ENCODE measurements around the gene MTF1.

DNA sequence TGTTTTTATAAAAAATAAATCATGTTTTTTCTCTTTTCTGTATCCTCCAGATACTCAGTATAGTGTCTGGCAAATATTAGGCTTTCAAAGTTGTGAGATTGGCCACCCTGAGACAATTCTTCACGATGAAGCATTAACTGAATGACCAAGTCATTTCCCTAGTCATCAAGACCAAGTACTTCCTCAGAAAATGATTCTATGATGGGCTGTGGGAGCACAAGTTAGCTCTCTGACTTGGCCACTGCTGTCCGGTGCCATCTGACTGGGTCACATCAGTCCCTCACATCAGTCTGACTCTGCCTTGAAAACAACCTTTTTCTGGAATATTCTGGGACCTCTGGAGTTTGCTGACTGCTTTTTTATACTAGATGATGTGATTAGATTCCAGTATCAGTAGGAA lies 37.9 kb downstream of the MTF1 start:
- TF ChIP-seq POLR2A (IDR thresholded peaks at IDR 0.05; ENCODE audit: low read length) (no peak), GATA1 (IDR thresholded peaks at IDR 0.05; ENCODE audit: low read depth, low read length) (no peak)

Data from erythroblast (primary cell).